GM12878 (cell line): ENCODE results near the gene SPDYE4. TPM values are rescaled to one million over a fixed set of nuclear protein-coding genes. Genes with fewer than 3 reads are reported as not detected.

ENCODE experiments used
- ATAC-seq: fragments of 200-7000 bp; cut with Tn5 transposase; 3 replicates; pipeline ENCODE4 v1.9.1; 2020; ENCODE audit warnings: mild to moderate bottlenecking, moderate library complexity
- BruUV-seq: library from RNA; stranded (reverse); fragments of 400-500 nt; replicated peaks from 2 replicates; lab custom pipeline; 2021; lab: Mats Ljungman, UMichigan
- CTCF ChIA-PET: fragments of 300-600 bp; sonication (Branson Sonifier 250); formaldehyde crosslinking; extraction: SDS; loops from one replicate; lab custom pipeline; 2021; ENCODE audit warnings: inconsistent platforms; lab: Yijun Ruan, JAX
- POLR2A ChIA-PET: fragments of 350-600 bp; formaldehyde crosslinking; extraction: SDS; loops from one replicate; lab custom pipeline; 2021; ENCODE audit warnings: inconsistent platforms; lab: Charles Lee
- RAD21 ChIA-PET: fragments of 300-600 bp; sonication (Branson Sonifier 250); formaldehyde crosslinking; loops from one replicate; lab custom pipeline; 2023; ENCODE audit warnings: antibody characterized with exemption; ENCODE audit not compliant: unreplicated experiment; lab: Charles Lee
- SMC1A ChIA-PET: fragments of 300-600 bp; sonication (Branson Sonifier 250); formaldehyde crosslinking; loops from one replicate; lab custom pipeline; 2023; ENCODE audit not compliant: unreplicated experiment, uncharacterized antibody; lab: Charles Lee
- DNase-seq: peaks from one replicate; pipeline ENCODE4 v3.0.0-alpha.2; 2011; ENCODE audit warnings: low read depth, low spot score
- FAIRE-seq: peaks from 3 replicates; lab custom pipeline; 2011; peaks lifted over from hg19 to GRCh38; lab: Jason Lieb, UNC
- H2AFZ ChIP-seq: 2 replicates; pipeline ENCODE4 v1.6.0; 2011; ENCODE audit warnings: low read depth, low read length, control low read depth; ENCODE audit not compliant: control insufficient read depth
- H3K27ac ChIP-seq: 2 replicates; pipeline ENCODE4 v1.5.1; 2011; ENCODE audit warnings: control low read depth; ENCODE audit not compliant: control insufficient read depth, insufficient read depth
- H3K27me3 ChIP-seq, 2 experiments: replicated peaks in 1 of 2; 2 replicates each; pipeline versions ENCODE4 v1.6.0 to v1.6.1; 2011; ENCODE audit warnings: low read length in 1 of 2; ENCODE audit not compliant: control insufficient read depth in 2 of 2, insufficient read depth in 2 of 2
- H3K36me3 ChIP-seq, 2 experiments: 2 replicates each; pipeline ENCODE4 v1.5.1; 2011; ENCODE audit warnings: low read length in 1 of 2; ENCODE audit not compliant: control insufficient read depth in 2 of 2, insufficient read depth in 2 of 2
- H3K4me1 ChIP-seq: 2 replicates; pipeline ENCODE4 v1.6.1; 2011; ENCODE audit warnings: mild to moderate bottlenecking, low read length, moderate library complexity, mixed read lengths; ENCODE audit not compliant: control insufficient read depth, insufficient read depth
- H3K4me2 ChIP-seq: 2 replicates; pipeline ENCODE4 v1.6.0; 2011; ENCODE audit warnings: control low read depth; ENCODE audit not compliant: control insufficient read depth, insufficient read depth
- H3K4me3 ChIP-seq: fragments of 200-600 bp; sonication (generic); 2 replicates; pipeline ENCODE4 v1.5.1; 2016
- H3K79me2 ChIP-seq: 2 replicates; pipeline ENCODE4 v1.6.0; 2011; ENCODE audit warnings: low read length; ENCODE audit not compliant: control insufficient read depth, insufficient read depth
- H3K9ac ChIP-seq: 2 replicates; pipeline ENCODE4 v1.8.0; 2011; ENCODE audit warnings: low read length, control low read depth, mixed read lengths; ENCODE audit not compliant: control insufficient read depth, insufficient read depth
- H3K9me3 ChIP-seq: replicated peaks from 3 replicates; pipeline ENCODE4 v1.5.1; 2011; ENCODE audit warnings: mild to moderate bottlenecking, low read length; ENCODE audit not compliant: control insufficient read depth, insufficient read depth
- H4K20me1 ChIP-seq: 2 replicates; pipeline ENCODE4 v1.6.0; 2011; ENCODE audit not compliant: control insufficient read depth, insufficient read depth
- CBX5 ChIP-seq: sonication (generic); IDR thresholded peaks from 2 replicates; pipeline ENCODE4 v1.6.1; 2016; ENCODE audit warnings: low read depth, moderate library complexity, mild to moderate bottlenecking, inconsistent platforms
- FOXK2 ChIP-seq: fragments of 450-650 bp; IDR thresholded peaks from 2 replicates; pipeline ENCODE4 v1.6.1; 2017; ENCODE audit warnings: mild to moderate bottlenecking, moderate library complexity
- MEF2A ChIP-seq: IDR thresholded peaks from 2 replicates; pipeline ENCODE4 v1.6.1; 2011; ENCODE audit warnings: low read depth, mild to moderate bottlenecking, low read length, moderate library complexity; ENCODE audit not compliant: insufficient read depth
- MTA2 ChIP-seq: fragments of 450-650 bp; IDR thresholded peaks from 2 replicates; pipeline ENCODE4 v1.6.1; 2016; ENCODE audit warnings: low read depth, mild to moderate bottlenecking, moderate library complexity
- PAX8 ChIP-seq: fragments of 450-650 bp; IDR thresholded peaks from 2 replicates; pipeline ENCODE4 v1.6.1; 2017; ENCODE audit warnings: mild to moderate bottlenecking, moderate library complexity
- SPI1 ChIP-seq: IDR thresholded peaks from 2 replicates; pipeline ENCODE4 v1.6.1; 2011; ENCODE audit warnings: low read depth, mild to moderate bottlenecking, low read length, moderate library complexity, borderline replicate concordance; ENCODE audit not compliant: insufficient read depth
- STAT1 ChIP-seq: fragments of 450-650 bp; conservative IDR thresholded peaks from 2 replicates; pipeline ENCODE4 v1.6.1; 2014; ENCODE audit warnings: antibody characterized with exemption, mild to moderate bottlenecking
- ZBED1 ChIP-seq: IDR thresholded peaks from 2 replicates; pipeline ENCODE4 v1.6.1; 2016; ENCODE audit warnings: borderline replicate concordance
- ZZZ3 ChIP-seq: IDR thresholded peaks from 2 replicates; pipeline ENCODE4 v1.6.1; 2011; ENCODE audit warnings: low read depth; ENCODE audit not compliant: control insufficient read depth, insufficient read length
- WGBS: methylation state at CpG from one replicate; pipeline ENCODE4 v1.1.6; 2016; ENCODE audit warnings: low lambda C conversion rate; ENCODE audit not compliant: insufficient replicate concordance, insufficient coverage; ENCODE audit errors: missing lambda C conversion rate; 5-methylcytosine and 5-hydroxymethylcytosine counted together
- in situ Hi-C: fragments of 300-500 bp; cut with MboI; formaldehyde crosslinking; loops from 9 replicates; pipeline ENCODE4 v1.14.3; 2018; ENCODE audit warnings: mixed read lengths
- intact Hi-C: fragments of 100-400 bp; cut with micrococcal nuclease; formaldehyde crosslinking; loops from one replicate; pipeline ENCODE4 v1.14.2; 2022; ENCODE audit not compliant: unreplicated experiment
- polyA plus RNA-seq, 11 experiments: library from polyadenylated mRNA; depleted of rRNA in 4 of 11; unstranded in 6 of 11; stranded (reverse) in 5 of 11; fragments of >200 nt; fragmentation: Nextera tagmentation in 4 of 11; fragmentation: Illumina TruSeq in 1 of 11; extraction: Ambion mirVana in 4 of 11; extraction: Trizol in 1 of 11; gene quantifications; 1 replicate in 1 of 11; 2 replicates in 10 of 11; pipeline versions ENCODE4 v1.2.1 to v1.2.3, GENCODE V29; 2011 to 2016; ENCODE audit warnings: inconsistent platforms in 2 of 11, missing spikeins in 2 of 11, low read depth in 1 of 11
- total RNA-seq, 4 experiments: library from RNA; depleted of rRNA in 3 of 4; stranded (reverse); fragments of >200 nt in 3 of 4; fragmentation: Illumina TruSeq in 1 of 4; extraction: Trizol in 1 of 4; gene quantifications; 2 replicates each; pipeline versions ENCODE4 v1.2.1 to v1.2.3, GENCODE V29; 2013 to 2021
- TF ChIP-seq, protein P1 (sequence below): fragments of 450-650 bp; IDR thresholded peaks from 2 replicates; pipeline ENCODE4 v1.6.1; 2017; ENCODE audit warnings: antibody characterized with exemption, mild to moderate bottlenecking, moderate library complexity
- TF ChIP-seq, protein P2 (sequence below): IDR thresholded peaks from 2 replicates; pipeline ENCODE4 v1.6.1; 2011; ENCODE audit warnings: borderline replicate concordance, low read depth, mild to moderate bottlenecking, moderate library complexity, low read length; ENCODE audit not compliant: insufficient read depth, poor library complexity, severe bottlenecking

The SPDYE4 gene
- total and polyA plus RNA-seq, 10 of the 15 experiments (the other 5 are each of a cell fraction or from before 2014, with no cell fraction given): 0.07 to 0.18 TPM; not detected in 8

GRCh38 chr17:8742819-8743218, 15.5 kb downstream of the SPDYE4 start:
- ChIA-PET RAD21 (no interaction called here), CTCF (interaction anchor here (1.6 kb wide), 1 partner anchor 43 kb away, joined by 4 read pairs; no protein-coding TSS in a partner anchor), POLR2A (no interaction called here), SMC1A (no interaction called here)
- DNase-seq (no peak), FAIRE-seq (no peak), ATAC-seq (no peak)
- TF ChIP-seq MEF2A (no peak), PAX8 (no peak), CBX5 (no peak), MTA2 (no peak), STAT1 (no peak), FOXK2 (no peak), SPI1 (no peak), ZZZ3 (no peak), ZBED1 (no peak)
- TF ChIP-seq, protein P1, sequence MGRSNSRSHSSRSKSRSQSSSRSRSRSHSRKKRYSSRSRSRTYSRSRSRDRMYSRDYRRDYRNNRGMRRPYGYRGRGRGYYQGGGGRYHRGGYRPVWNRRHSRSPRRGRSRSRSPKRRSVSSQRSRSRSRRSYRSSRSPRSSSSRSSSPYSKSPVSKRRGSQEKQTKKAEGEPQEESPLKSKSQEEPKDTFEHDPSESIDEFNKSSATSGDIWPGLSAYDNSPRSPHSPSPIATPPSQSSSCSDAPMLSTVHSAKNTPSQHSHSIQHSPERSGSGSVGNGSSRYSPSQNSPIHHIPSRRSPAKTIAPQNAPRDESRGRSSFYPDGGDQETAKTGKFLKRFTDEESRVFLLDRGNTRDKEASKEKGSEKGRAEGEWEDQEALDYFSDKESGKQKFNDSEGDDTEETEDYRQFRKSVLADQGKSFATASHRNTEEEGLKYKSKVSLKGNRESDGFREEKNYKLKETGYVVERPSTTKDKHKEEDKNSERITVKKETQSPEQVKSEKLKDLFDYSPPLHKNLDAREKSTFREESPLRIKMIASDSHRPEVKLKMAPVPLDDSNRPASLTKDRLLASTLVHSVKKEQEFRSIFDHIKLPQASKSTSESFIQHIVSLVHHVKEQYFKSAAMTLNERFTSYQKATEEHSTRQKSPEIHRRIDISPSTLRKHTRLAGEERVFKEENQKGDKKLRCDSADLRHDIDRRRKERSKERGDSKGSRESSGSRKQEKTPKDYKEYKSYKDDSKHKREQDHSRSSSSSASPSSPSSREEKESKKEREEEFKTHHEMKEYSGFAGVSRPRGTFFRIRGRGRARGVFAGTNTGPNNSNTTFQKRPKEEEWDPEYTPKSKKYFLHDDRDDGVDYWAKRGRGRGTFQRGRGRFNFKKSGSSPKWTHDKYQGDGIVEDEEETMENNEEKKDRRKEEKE: no peak
- TF ChIP-seq, protein P2, sequence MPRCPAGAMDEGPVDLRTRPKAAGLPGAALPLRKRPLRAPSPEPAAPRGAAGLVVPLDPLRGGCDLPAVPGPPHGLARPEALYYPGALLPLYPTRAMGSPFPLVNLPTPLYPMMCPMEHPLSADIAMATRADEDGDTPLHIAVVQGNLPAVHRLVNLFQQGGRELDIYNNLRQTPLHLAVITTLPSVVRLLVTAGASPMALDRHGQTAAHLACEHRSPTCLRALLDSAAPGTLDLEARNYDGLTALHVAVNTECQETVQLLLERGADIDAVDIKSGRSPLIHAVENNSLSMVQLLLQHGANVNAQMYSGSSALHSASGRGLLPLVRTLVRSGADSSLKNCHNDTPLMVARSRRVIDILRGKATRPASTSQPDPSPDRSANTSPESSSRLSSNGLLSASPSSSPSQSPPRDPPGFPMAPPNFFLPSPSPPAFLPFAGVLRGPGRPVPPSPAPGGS: no peak
- Histone ChIP-seq H2AFZ (no peak overlapping the region), H4K20me1 (no peaks in the 10 kb centered on the region), H3K9me3 (no peaks in the 10 kb centered on the region), H3K27me3 (no peaks in the 10 kb centered on the region; a peak in 1 of 4 replicates), H3K79me2 (no peaks in the 10 kb centered on the region), H3K36me3 (no peaks in the 10 kb centered on the region), H3K9ac (no peak overlapping the region), H3K4me3 (no peak overlapping the region), H3K27ac (no peak overlapping the region), H3K4me2 (no peak overlapping the region), H3K4me1 (peaks cover 5% of the 10 kb centered on the region)
- 66% methylated on average over 8 of the region's 8 CpGs for WGBS
- intact Hi-C loops: loop anchor here (10.0 kb wide), 2 partner anchors 358 to 668 kb away; partner anchors contain the start of gene RPL26
- in situ Hi-C loops: loop anchor here (10.0 kb wide), 1 partner anchor 668 kb away; no protein-coding TSS in a partner anchor
- BruUV-seq: no TSS peak
